ENCODE results near the gene TGIF1.

- no peak for TF ChIP-seq CTCF (IDR thresholded peaks at IDR 0.05; ENCODE audit: low read depth, low read length, poor library complexity, severe bottlenecking)
- no peak for TF ChIP-seq EZH2phosphoT487 (IDR thresholded peaks at IDR 0.05; ENCODE audit: borderline replicate concordance, low read length)
Measured at GRCh38 chr18:3450012-3450798, at the start of gene TGIF1.
